Ovary (tissue), 9 donors: Measurements from ENCODE around the gene OTULINL. TPM values are rescaled to one million over a fixed set of nuclear protein-coding genes. Genes with fewer than 3 reads are reported as not detected.

ENCODE experiments used
- DNase-seq, 5 donors: peaks; one replicate each; pipeline ENCODE4 v3.0.0-alpha.2; 2019 to 2020
- H3K27ac ChIP-seq, 2 donors: fragments of 200-600 bp; one replicate each; pipeline versions ENCODE4 v1.5.1 to v1.8.0; 2019 to 2022
- H3K27me3 ChIP-seq: fragments of 200-600 bp; one replicate; pipeline ENCODE4 v1.8.0; 2022
- H3K36me3 ChIP-seq: fragments of 200-600 bp; sonication (generic); one replicate; pipeline ENCODE4 v1.5.1; 2019
- H3K4me1 ChIP-seq: one replicate; pipeline ENCODE4 v1.8.1; 2013; ENCODE audit warnings: mild to moderate bottlenecking, moderate library complexity; ENCODE audit not compliant: insufficient read depth
- H3K4me3 ChIP-seq: fragments of 200-600 bp; sonication (generic); one replicate; pipeline ENCODE4 v1.5.1; 2017
- H3K9me3 ChIP-seq, 2 donors: fragments of 200-600 bp in 1 of 2; sonication (generic) in 1 of 2; one replicate each; pipeline versions ENCODE4 v1.5.1 to v1.8.1; 2013 to 2019; ENCODE audit warnings: mild to moderate bottlenecking in 1 of 2, moderate library complexity in 1 of 2
- CTCF ChIP-seq, 3 donors: fragments of 450-650 bp in 2 of 3; fragments of 200-600 bp in 1 of 3; IDR thresholded peaks; one replicate each; pipeline versions ENCODE4 v1.5.1 to v1.8.0; 2016 to 2022; ENCODE audit warnings: antibody characterized with exemption in 3 of 3, mild to moderate bottlenecking in 1 of 3
- EP300 ChIP-seq: sonication (generic); formaldehyde crosslinking; IDR thresholded peaks from one replicate; pipeline ENCODE4 v1.6.1; 2017; ENCODE audit warnings: antibody characterized with exemption
- POLR2A ChIP-seq: fragments of 450-650 bp; IDR thresholded peaks from one replicate; pipeline ENCODE4 v1.6.1; 2017; ENCODE audit warnings: antibody characterized with exemption, mild to moderate bottlenecking, moderate library complexity
- WGBS, 3 donors: extraction: QIAGEN DNeasy Blood & Tissue Kit in 1 of 3; methylation state at CpG; one replicate each; pipeline versions ENCODE4 v1.1.5 to v1.1.7; 2013 to 2017; 5-methylcytosine and 5-hydroxymethylcytosine counted together
- intact Hi-C, 4 donors: fragments of 100-400 bp; cut with DNase I; formaldehyde crosslinking; loops; one replicate each; pipeline versions ENCODE4 v1.11.0 to v1.15.1; 2022 to 2023
- polyA plus RNA-seq, 2 donors: library from polyadenylated mRNA; stranded (reverse); fragments of 200-250 nt in 1 of 2; fragments of 350-450 nt in 1 of 2; fragmentation: Illumina TruSeq in 1 of 2; extraction: RNeasy Lipid Tissue Mini Kit (QIAGEN cat#74804) in 1 of 2; gene quantifications; one replicate each; pipeline ENCODE4 v1.2.3, GENCODE V29; 2013 to 2014
- total RNA-seq, 7 donors: library from RNA; depleted of rRNA in 2 of 7; stranded (reverse); fragments of >200 nt in 2 of 7; fragmentation: NEBNext Ultra II Directional in 3 of 7; extraction: Animal tissue kit (Norgen Biotek cat#: 25700) in 3 of 7; gene quantifications; one replicate each; pipeline versions ENCODE4 v1.1.0 to v1.2.4, GENCODE V29; 2016 to 2023
- donor health status: DM: no; HTN: no; CAD: no; lungs with moderate emphysema.
- donor health status: DM: no; HTN: no; CAD: no.
- donor health status: Bipolar disorder and iron deficiency.
- donor health status: DM: yes; HTN: yes; CAD: no.
- donor health status: DM: no; HTN: no; CAD: no.
- donor health status: DM: yes; HTN: yes; CAD: no.

OTULINL gene
- total and polyA plus RNA-seq, 9 donors = 2.3 to 14.9 (median 5.3) TPM

GRCh38 chr5:14580398-14581034, 1.1 kb upstream of the OTULINL start:
- Histone ChIP-seq H3K27ac (no peak overlapping the region), H3K27me3 (no peaks in the 10 kb centered on the region), H3K4me1 (no peaks in the 10 kb centered on the region), H3K4me3 (no peak overlapping the region), H3K36me3 (no peaks in the 10 kb centered on the region), H3K9me3 (no peaks in the 10 kb centered on the region)
- intact Hi-C loops = loop anchor here in 1 of 4 donors (5.0 kb wide), 1 partner anchor 183 kb away; no protein-coding TSS in a partner anchor
- 89 to 92% (median 91%) methylated on average over 6 of the region's 6 CpGs for WGBS, 3 donors
- TF ChIP-seq CTCF (IDR thresholded peaks at IDR 0.05) (no peak), POLR2A (no peak), EP300 (no peak)
- DNase-seq = no peak

- peak overlapping the region; percentile 50 for H3K27ac ChIP-seq
- TF ChIP-seq POLR2A (no peak), EP300 (no peak), CTCF (IDR thresholded peaks at IDR 0.05) (no peak)
- H3K4me3 ChIP-seq = peak overlapping the region; percentile 44
- H3K27me3 ChIP-seq = no peaks in the 10 kb centered on the region
- peak; percentile 42 to 63 (median 50) for DNase-seq
- 2 to 3% (median 2%) methylated on average over 64 to 86 of the region's 86 CpGs for WGBS, 3 donors
- H3K36me3 ChIP-seq = no peaks in the 10 kb centered on the region
- no peaks in the 10 kb centered on the region for H3K9me3 ChIP-seq
- no peaks in the 10 kb centered on the region for H3K4me1 ChIP-seq
- intact Hi-C loops = loop anchor here in 1 of 4 donors (5.0 kb wide), 1 partner anchor 185 kb away; no protein-coding TSS in a partner anchor
These were observed 552 bp downstream of the OTULINL start for GRCh38 chr5:14581891-14582796.

- H3K9me3 ChIP-seq = no peaks in the 10 kb centered on the region
- H3K4me3 ChIP-seq = peak overlapping the region; percentile 44
- intact Hi-C loops = loop anchor here in 1 of 4 donors (5.0 kb wide), 1 partner anchor 185 kb away; no protein-coding TSS in a partner anchor
- no peaks in the 10 kb centered on the region for H3K4me1 ChIP-seq
- DNase-seq = peak in 2 of 5 donors; percentile 9 to 33
- no peaks in the 10 kb centered on the region for H3K27me3 ChIP-seq
- TF ChIP-seq CTCF (IDR thresholded peaks at IDR 0.05) (no peak), EP300 (no peak), POLR2A (no peak)
- 5 to 16% (median 5%) methylated on average over 9 of the region's 9 CpGs for WGBS, 3 donors
- H3K36me3 ChIP-seq = no peaks in the 10 kb centered on the region
- H3K27ac ChIP-seq = no peak overlapping the region
These were observed 1.2 kb downstream of the OTULINL start for GRCh38 chr5:14582797-14583137.

GRCh38 chr5:14584848-14585247, 3.3 kb downstream of the OTULINL start:
- no peaks in the 10 kb centered on the region for H3K27me3 ChIP-seq
- H3K27ac ChIP-seq = no peak overlapping the region
- 47 to 49% (median 48%) methylated on average over 7 of the region's 7 CpGs for WGBS, 3 donors
- TF ChIP-seq EP300 (no peak), CTCF (IDR thresholded peaks at IDR 0.05) (no peak), POLR2A (no peak)
- no peaks in the 10 kb centered on the region for H3K9me3 ChIP-seq
- H3K4me1 ChIP-seq = no peaks in the 10 kb centered on the region
- H3K4me3 ChIP-seq = no peak overlapping the region
- no peaks in the 10 kb centered on the region for H3K36me3 ChIP-seq
- intact Hi-C loops = loop anchor here in 1 of 4 donors (5.0 kb wide), 1 partner anchor 188 kb away; no protein-coding TSS in a partner anchor
- no peak for DNase-seq
